DMS114 treated with DMSO at 0.1 percent for 48 hours (cell line): ENCODE measurements around the gene EMSY.
"Not testable (repeated sequence)": the region's sequence is repeated elsewhere in the genome, so short reads cannot be mapped to it uniquely, and the experiment has no call there.

ENCODE experiments used
- DNase-seq: peaks from one replicate; lab custom pipeline; 2025; ENCODE audit not compliant: unreplicated experiment; lab: John Stamatoyannopoulos, UW

Gene EMSY

GRCh38 chr11:76591416-76591815 is 146.6 kb downstream of the EMSY start:
- no peak for DNase-seq

- no peak for DNase-seq
Observed at GRCh38 chr11:76592025-76592914, 147.5 kb downstream of the EMSY start.

- no peak for DNase-seq
Observed at GRCh38 chr11:76592961-76593360, 148.1 kb downstream of the EMSY start.

GRCh38 chr11:76595091-76595490 is 150.3 kb downstream of the EMSY start:
- DNase-seq = not testable (repeated sequence)

GRCh38 chr11:76596652-76597051 is 151.8 kb downstream of the EMSY start:
- no peak for DNase-seq

GRCh38 chr11:76597533-76598425 is 153.0 kb downstream of the EMSY start:
- no peak for DNase-seq

- DNase-seq = no peak
Observed at GRCh38 chr11:76598426-76598839, 153.6 kb downstream of the EMSY start.

- DNase-seq = no peak
Observed at GRCh38 chr11:76599041-76600013, 154.5 kb downstream of the EMSY start.

GRCh38 chr11:76600124-76600655 is 155.4 kb downstream of the EMSY start:
- no peak for DNase-seq

- DNase-seq = no peak
Observed at GRCh38 chr11:76601272-76601671, 156.5 kb downstream of the EMSY start.

- no peak for DNase-seq
Observed at GRCh38 chr11:76601724-76602123, 156.9 kb downstream of the EMSY start.

- no peak for DNase-seq
Observed at GRCh38 chr11:76602431-76602861, 157.6 kb downstream of the EMSY start.
